K562 (cell line): ENCODE results near the gene NUP210. TPM values are rescaled to one million over a fixed set of nuclear protein-coding genes. Genes with fewer than 3 reads are reported as not detected.

Experiments
- ATAC-seq: fragments of 200-7000 bp; cut with Tn5 transposase; 3 replicates; pipeline ENCODE4 v1.9.1; 2020; ENCODE audit warnings: moderate library complexity
- BruUV-seq: library from RNA; stranded (reverse); fragments of 400-500 nt; replicated peaks from 2 replicates; lab custom pipeline; 2021; lab: Mats Ljungman, UMichigan
- CTCF ChIA-PET: fragments of 300-600 bp; formaldehyde crosslinking; extraction: SDS; loops from one replicate; lab custom pipeline; 2021; ENCODE audit warnings: low intra/inter-chr PET ratio; lab: Yijun Ruan, JAX
- POLR2A ChIA-PET: fragments of 300-600, 350-650 bp; sonication (Branson Sonifier 250); formaldehyde crosslinking; extraction: SDS; loops from one replicate; lab custom pipeline; 2021; ENCODE audit warnings: antibody characterized with exemption, inconsistent platforms; lab: Yijun Ruan, JAX
- DNase-seq, 4 experiments: peaks; one replicate each; pipeline versions ENCODE4 v3.0.0 to v3.0.0-alpha.2; 2011 to 2018; ENCODE audit warnings: low spot score in 3 of 4, mixed read lengths in 3 of 4; ENCODE audit errors: extremely low read depth in 1 of 4
- FAIRE-seq: peaks from 2 replicates; lab custom pipeline; 2011; peaks lifted over from hg19 to GRCh38; lab: Jason Lieb, UNC
- H2AFZ ChIP-seq: 2 replicates; pipeline ENCODE4 v1.6.0; 2011; ENCODE audit warnings: low read depth, low read length, control low read depth, inconsistent platforms
- H3K27ac ChIP-seq: fragments of 200-600 bp; 3 replicates; pipeline ENCODE4 v1.8.0; 2011; ENCODE audit warnings: low read depth, mild to moderate bottlenecking, control low read depth, inconsistent platforms, low read length, moderate library complexity, mixed read lengths; ENCODE audit errors: extremely low read depth
- H3K27me3 ChIP-seq, 2 experiments: fragments of 300-600 bp in 1 of 2; 2 replicates in 1 of 2; 3 replicates in 1 of 2; pipeline versions ENCODE4 v1.6.0 to v1.8.0; 2011; ENCODE audit warnings: inconsistent platforms in 2 of 2, low read length in 2 of 2, mild to moderate bottlenecking in 1 of 2, mixed read lengths in 1 of 2, moderate library complexity in 1 of 2; ENCODE audit not compliant: control insufficient read depth in 2 of 2, insufficient read depth in 2 of 2
- H3K36me3 ChIP-seq: fragments of 300-600 bp; 3 replicates; pipeline ENCODE4 v1.8.0; 2011; ENCODE audit warnings: mild to moderate bottlenecking, low read length, inconsistent platforms; ENCODE audit not compliant: control insufficient read depth, insufficient read depth
- H3K4me1 ChIP-seq, 2 experiments: fragments of 200-600 bp in 1 of 2; replicated peaks in 1 of 2; 2 replicates in 1 of 2; 3 replicates in 1 of 2; pipeline versions ENCODE4 v1.5.1 to v1.8.0; 2011; ENCODE audit warnings: inconsistent platforms in 2 of 2, low read length in 2 of 2, mild to moderate bottlenecking in 1 of 2, mixed read lengths in 1 of 2, moderate library complexity in 1 of 2; ENCODE audit not compliant: control insufficient read depth in 2 of 2, insufficient read depth in 2 of 2
- H3K4me2 ChIP-seq: 2 replicates; pipeline ENCODE4 v1.6.1; 2011; ENCODE audit warnings: low read length, control low read depth, inconsistent platforms, mixed read lengths; ENCODE audit not compliant: insufficient read depth
- H3K4me3 ChIP-seq: fragments of 200-600 bp; sonication (generic), shearing (Covaris generic); 2 replicates; pipeline ENCODE4 v1.5.1; 2016; ENCODE audit warnings: control low read depth, inconsistent platforms
- H3K79me2 ChIP-seq: fragments of 200-600 bp; 3 replicates; pipeline ENCODE4 v1.8.0; 2011; ENCODE audit warnings: low read length, inconsistent platforms; ENCODE audit not compliant: control insufficient read depth, insufficient read depth
- H3K9ac ChIP-seq, 2 experiments: 2 replicates each; pipeline versions ENCODE4 v1.6.0 to v1.6.1; 2011; ENCODE audit warnings: low read depth in 2 of 2, low read length in 2 of 2, control low read depth in 1 of 2, inconsistent platforms in 1 of 2, mild to moderate bottlenecking in 1 of 2, mixed read lengths in 1 of 2; ENCODE audit not compliant: insufficient read depth in 1 of 2
- H3K9me1 ChIP-seq: one replicate; pipeline ENCODE4 v1.6.0; 2011; ENCODE audit warnings: inconsistent platforms, mild to moderate bottlenecking, low read length, moderate library complexity; ENCODE audit not compliant: control insufficient read depth, insufficient read depth
- H3K9me3 ChIP-seq: replicated peaks from 2 replicates; pipeline ENCODE4 v1.5.1; 2011; ENCODE audit warnings: low read depth, low read length, inconsistent platforms; ENCODE audit not compliant: control insufficient read depth, insufficient read depth
- H4K20me1 ChIP-seq: replicated peaks from 2 replicates; pipeline ENCODE4 v1.6.1; 2011; ENCODE audit warnings: low read length, inconsistent platforms, mixed read lengths; ENCODE audit not compliant: control insufficient read depth, insufficient read depth
- CREM ChIP-seq: IDR thresholded peaks from 2 replicates; pipeline ENCODE4 v1.6.1; 2014; ENCODE audit warnings: antibody characterized with exemption, low read depth
- ERF ChIP-seq: fragments of 450-650 bp; formaldehyde crosslinking; IDR thresholded peaks from 2 replicates; pipeline ENCODE4 v1.4.0; 2020; ENCODE audit warnings: mild to moderate bottlenecking, mixed read lengths
- KDM5B ChIP-seq: fragments of 200-600 bp; sonication (generic); IDR thresholded peaks from 2 replicates; pipeline ENCODE4 v1.6.1; 2012; ENCODE audit warnings: low read depth, mild to moderate bottlenecking, moderate library complexity, low read length, control low read depth, inconsistent platforms; ENCODE audit not compliant: insufficient replicate concordance
- SIN3B ChIP-seq: fragments of 450-650 bp; IDR thresholded peaks from 2 replicates; pipeline ENCODE4 v1.6.1; 2017; ENCODE audit warnings: low read depth, mild to moderate bottlenecking, moderate library complexity
- SP2 ChIP-seq: IDR thresholded peaks from 2 replicates; pipeline ENCODE4 v1.6.1; 2011; ENCODE audit warnings: mild to moderate bottlenecking, low read depth, low read length, moderate library complexity; ENCODE audit not compliant: poor library complexity, severe bottlenecking; ENCODE audit errors: extremely low read depth
- SPI1 ChIP-seq: IDR thresholded peaks from 2 replicates; pipeline ENCODE4 v1.6.1; 2011; ENCODE audit warnings: low read depth, low read length, control low read depth, borderline replicate concordance
- WGBS: fragments of 100-300 bp; shearing (Covaris generic); methylation state at CpG from one replicate; pipeline ENCODE4 v1.1.6; 2016; ENCODE audit warnings: low coverage, mixed read lengths; ENCODE audit not compliant: insufficient coverage; ENCODE audit errors: missing lambda C conversion rate; 5-methylcytosine and 5-hydroxymethylcytosine counted together
- in situ Hi-C: fragments of 300-500 bp; cut with MboI; formaldehyde crosslinking; loops from 4 replicates; pipeline ENCODE4 v1.15.0; 2018; ENCODE audit warnings: inconsistent platforms, mixed read lengths
- intact Hi-C: fragments of 100-400 bp; cut with micrococcal nuclease; formaldehyde crosslinking; loops from 2 replicates; pipeline ENCODE4 v1.14.2; 2022
- polyA plus RNA-seq, 8 experiments: library from polyadenylated mRNA; depleted of rRNA in 4 of 8; stranded (reverse) in 5 of 8; unstranded in 3 of 8; fragments of >200 nt; fragmentation: Nextera tagmentation in 2 of 8; fragmentation: Illumina TruSeq in 1 of 8; extraction: Ambion mirVana in 2 of 8; extraction: Trizol in 1 of 8; gene quantifications; 2 replicates each; pipeline versions ENCODE4 v1.2.1 to v1.2.3, GENCODE V29; 2011 to 2014; ENCODE audit warnings: inconsistent platforms in 1 of 8, missing spikeins in 1 of 8
- small RNA-seq: library from RNA; depleted of rRNA; stranded (forward); fragments of <200 nt; gene quantifications from one replicate; pipeline ENCODE3, GENCODE V24; 2014
- total RNA-seq, 7 experiments: library from RNA; depleted of rRNA in 6 of 7; stranded (reverse); fragments of >200 nt in 6 of 7; fragmentation: Illumina TruSeq in 2 of 7; extraction: Trizol in 2 of 7; gene quantifications; 2 replicates each; pipeline versions ENCODE4 v1.2.1 to v1.2.3, GENCODE V29; 2011 to 2021; ENCODE audit warnings: low replicate concordance in 1 of 7
- TF ChIP-seq, protein P1 (sequence below): fragments of 150-350 bp; conservative IDR thresholded peaks from 2 replicates; pipeline ENCODE4 v1.6.1; 2014; ENCODE audit warnings: low read length
- TF ChIP-seq, protein P2 (sequence below): sonication (generic); formaldehyde crosslinking; IDR thresholded peaks from 2 replicates; pipeline ENCODE4 v1.8.0; 2022; ENCODE audit warnings: mild to moderate bottlenecking, missing genetic modification reagents

The NUP210 gene
- total and polyA plus RNA-seq, 9 of the 15 experiments (the other 6 are each of a cell fraction or from before 2014, with no cell fraction given), result 1.2 to 138 (median 44.0) TPM

DNA sequence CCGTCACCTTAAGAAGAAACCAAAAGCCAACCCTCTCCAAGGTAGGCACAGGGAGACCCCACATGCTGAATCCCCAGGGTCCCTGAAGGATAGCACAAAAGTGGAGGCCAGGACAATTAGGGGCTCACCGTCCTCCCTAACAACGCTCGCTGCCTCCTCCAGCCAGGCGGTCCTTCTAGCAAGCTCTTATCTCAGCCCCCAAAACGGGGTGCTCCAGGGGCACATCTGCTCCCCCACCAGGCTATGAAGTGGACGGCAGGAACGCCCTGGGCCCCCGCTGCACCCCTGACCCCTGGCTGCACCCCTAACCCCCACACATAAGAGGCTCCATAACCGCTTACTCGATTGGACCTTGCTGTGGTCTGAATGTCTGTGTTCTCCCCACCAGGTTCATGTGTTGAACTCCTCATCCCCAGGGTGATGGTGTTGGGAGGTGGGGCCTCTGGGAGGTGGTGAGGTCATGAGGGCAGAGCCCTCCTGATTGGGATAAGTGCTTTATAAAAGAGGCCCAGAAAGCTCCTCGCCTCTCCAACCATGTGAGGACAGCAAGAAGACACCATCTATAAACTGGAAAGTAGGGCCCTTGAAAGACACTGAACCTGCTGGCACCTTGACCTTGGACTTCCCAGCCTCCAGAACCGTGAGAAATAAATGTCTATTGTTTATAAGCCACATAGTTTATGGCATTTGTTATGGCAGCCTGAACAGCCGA is 153.3 kb downstream of the NUP210 start:
- Histone ChIP-seq H3K27me3 (peaks cover 8 to 54% of the 10 kb centered on the region in 2 experiments), H3K9me1 (no peaks in the 10 kb centered on the region), H3K9ac (no peak overlapping the region), H3K9me3 (no peaks in the 10 kb centered on the region), H2AFZ (no peak overlapping the region), H4K20me1 (peaks cover 8% of the 10 kb centered on the region; the same call in 1 of the 2 replicates), H3K4me3 (no peak overlapping the region), H3K4me1 (peaks cover 8 to 10% of the 10 kb centered on the region in 2 experiments; a peak in 3 of 5 replicates), H3K27ac (no peak overlapping the region), H3K4me2 (no peak overlapping the region), H3K79me2 (no peaks in the 10 kb centered on the region), H3K36me3 (no peaks in the 10 kb centered on the region)
- TF ChIP-seq SPI1, result no peak
- no peak for TF ChIP-seq CREM
- no peak for TF ChIP-seq SIN3B
- no peak for TF ChIP-seq KDM5B
- no peak for TF ChIP-seq ERF (CRISPR knock-in tag)
- TF ChIP-seq, protein P1, sequence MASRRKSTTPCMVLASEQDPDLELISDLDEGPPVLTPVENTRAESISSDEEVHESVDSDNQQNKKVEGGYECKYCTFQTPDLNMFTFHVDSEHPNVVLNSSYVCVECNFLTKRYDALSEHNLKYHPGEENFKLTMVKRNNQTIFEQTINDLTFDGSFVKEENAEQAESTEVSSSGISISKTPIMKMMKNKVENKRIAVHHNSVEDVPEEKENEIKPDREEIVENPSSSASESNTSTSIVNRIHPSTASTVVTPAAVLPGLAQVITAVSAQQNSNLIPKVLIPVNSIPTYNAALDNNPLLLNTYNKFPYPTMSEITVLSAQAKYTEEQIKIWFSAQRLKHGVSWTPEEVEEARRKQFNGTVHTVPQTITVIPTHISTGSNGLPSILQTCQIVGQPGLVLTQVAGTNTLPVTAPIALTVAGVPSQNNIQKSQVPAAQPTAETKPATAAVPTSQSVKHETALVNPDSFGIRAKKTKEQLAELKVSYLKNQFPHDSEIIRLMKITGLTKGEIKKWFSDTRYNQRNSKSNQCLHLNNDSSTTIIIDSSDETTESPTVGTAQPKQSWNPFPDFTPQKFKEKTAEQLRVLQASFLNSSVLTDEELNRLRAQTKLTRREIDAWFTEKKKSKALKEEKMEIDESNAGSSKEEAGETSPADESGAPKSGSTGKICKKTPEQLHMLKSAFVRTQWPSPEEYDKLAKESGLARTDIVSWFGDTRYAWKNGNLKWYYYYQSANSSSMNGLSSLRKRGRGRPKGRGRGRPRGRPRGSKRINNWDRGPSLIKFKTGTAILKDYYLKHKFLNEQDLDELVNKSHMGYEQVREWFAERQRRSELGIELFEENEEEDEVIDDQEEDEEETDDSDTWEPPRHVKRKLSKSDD, result no peak
- TF ChIP-seq SP2, result no peak
- TF ChIP-seq, protein P2, sequence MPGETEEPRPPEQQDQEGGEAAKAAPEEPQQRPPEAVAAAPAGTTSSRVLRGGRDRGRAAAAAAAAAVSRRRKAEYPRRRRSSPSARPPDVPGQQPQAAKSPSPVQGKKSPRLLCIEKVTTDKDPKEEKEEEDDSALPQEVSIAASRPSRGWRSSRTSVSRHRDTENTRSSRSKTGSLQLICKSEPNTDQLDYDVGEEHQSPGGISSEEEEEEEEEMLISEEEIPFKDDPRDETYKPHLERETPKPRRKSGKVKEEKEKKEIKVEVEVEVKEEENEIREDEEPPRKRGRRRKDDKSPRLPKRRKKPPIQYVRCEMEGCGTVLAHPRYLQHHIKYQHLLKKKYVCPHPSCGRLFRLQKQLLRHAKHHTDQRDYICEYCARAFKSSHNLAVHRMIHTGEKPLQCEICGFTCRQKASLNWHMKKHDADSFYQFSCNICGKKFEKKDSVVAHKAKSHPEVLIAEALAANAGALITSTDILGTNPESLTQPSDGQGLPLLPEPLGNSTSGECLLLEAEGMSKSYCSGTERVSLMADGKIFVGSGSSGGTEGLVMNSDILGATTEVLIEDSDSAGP, result no peak
- 20% methylated on average over 14 of the region's 14 CpGs for WGBS
- ATAC-seq, result no peak
- ChIA-PET POLR2A (interaction anchor here (0.6 to 1.4 kb wide), 4 partner anchors 7 to 24 kb away, joined by 3 to 6 read pairs (median 4); no protein-coding TSS in a partner anchor), CTCF (no interaction called here)
- FAIRE-seq, result no peak
- no TSS peak for BruUV-seq
- intact Hi-C loops (no loop called here), in situ Hi-C loops (no loop called here)
- DNase-seq, result no peak

Small RNAs within 50 kb of the gene (small RNA-seq; reads per million reads assigned to genes)
- not detected for gene AC027124.2

Other genes starting within 250 kb of the NUP210 start
- gene HDAC11, start 60.0 kb upstream of the NUP210 start, total RNA-seq (2014; rRNA removed), result 4.1 and 8.2 TPM in 2 replicates
- 2.5 and 3.1 TPM in 2 replicates for gene HDAC11, start 60.0 kb upstream of the NUP210 start, total RNA-seq (2014; rRNA removed; fragmentation: Illumina TruSeq; extraction: Trizol)
- 4.6 TPM in 2 replicates for gene HDAC11, start 60.0 kb upstream of the NUP210 start, total RNA-seq (2015; rRNA removed; fragmentation: Illumina TruSeq; extraction: Trizol)
- 4.6 and 6.0 TPM in 2 replicates for gene HDAC11, start 60.0 kb upstream of the NUP210 start, total RNA-seq (2021)
- 4.6 and 6.4 TPM in 2 replicates for gene HDAC11, start 60.0 kb upstream of the NUP210 start, polyA plus RNA-seq (2011; rRNA removed)
- gene HDAC11, start 60.0 kb upstream of the NUP210 start, polyA plus RNA-seq (2014; fragmentation: Illumina TruSeq; extraction: Trizol), result 4.5 and 4.9 TPM in 2 replicates
- gene HDAC11, start 60.0 kb upstream of the NUP210 start, polyA plus RNA-seq (2014; fragmentation: Nextera tagmentation; extraction: Ambion mirVana), result 1 to 10 TPM in 1 of 2 experiments, under 1 TPM in 1; 0.60 to 1.2 TPM
- 5.0 and 7.9 TPM in 2 replicates for gene HDAC11, start 60.0 kb upstream of the NUP210 start, polyA plus RNA-seq (2014; rRNA removed)
- gene FBLN2, start 128.8 kb upstream of the NUP210 start, total RNA-seq (2014; rRNA removed), result not detected in 2 replicates
- gene FBLN2, start 128.8 kb upstream of the NUP210 start, total RNA-seq (2014; rRNA removed; fragmentation: Illumina TruSeq; extraction: Trizol), result not detected in 2 replicates
- not detected in 2 replicates for gene FBLN2, start 128.8 kb upstream of the NUP210 start, total RNA-seq (2015; rRNA removed; fragmentation: Illumina TruSeq; extraction: Trizol)
- 0.04 and 0.13 TPM in 2 replicates for gene FBLN2, start 128.8 kb upstream of the NUP210 start, total RNA-seq (2021)
- 0.10 and 0.14 TPM in 2 replicates for gene FBLN2, start 128.8 kb upstream of the NUP210 start, polyA plus RNA-seq (2011; rRNA removed)
- gene FBLN2, start 128.8 kb upstream of the NUP210 start, polyA plus RNA-seq (2014; fragmentation: Illumina TruSeq; extraction: Trizol), result not detected in 2 replicates
- gene FBLN2, start 128.8 kb upstream of the NUP210 start, polyA plus RNA-seq (2014; fragmentation: Nextera tagmentation; extraction: Ambion mirVana), result not detected
- 0.03 TPM in 1 of 2 replicates, not detected in the other for gene FBLN2, start 128.8 kb upstream of the NUP210 start, polyA plus RNA-seq (2014; rRNA removed)